RKO (cell line): ENCODE measurements around the gene ENAH.
"Not testable (repeated sequence)": the region's sequence is repeated elsewhere in the genome, so short reads cannot be mapped to it uniquely, and the experiment has no call there.

Experiments
- DNase-seq: peaks from one replicate; pipeline ENCODE4 v3.0.0-alpha.2; 2016; ENCODE audit warnings: low spot score

The ENAH gene

GRCh38 chr1:225644666-225645065, 8.3 kb downstream of the ENAH start:
- DNase-seq, result no peak

GRCh38 chr1:225642177-225642576, 10.7 kb downstream of the ENAH start:
- no peak for DNase-seq

DNA sequence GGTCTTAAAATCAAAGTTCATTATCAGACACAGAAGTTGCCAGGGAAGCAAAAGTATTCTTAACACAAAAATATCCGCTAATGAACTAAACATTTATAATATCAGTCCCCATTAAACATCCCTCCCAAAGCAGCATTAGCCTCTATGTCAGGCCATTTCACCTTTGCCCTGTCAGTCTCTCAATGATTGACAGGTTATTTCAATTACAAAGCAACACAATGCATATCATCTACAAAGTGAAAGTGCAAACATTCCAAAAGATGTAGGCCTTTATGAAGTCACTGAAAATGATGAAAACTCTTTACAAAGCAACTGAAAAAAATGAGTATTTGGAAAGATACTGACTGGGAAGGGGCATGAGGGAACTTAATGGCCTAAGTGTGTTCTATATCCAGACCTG, 14.1 kb downstream of the ENAH start:
- DNase-seq, result no peak

- no peak for DNase-seq
These were observed 15.2 kb downstream of the ENAH start for GRCh38 chr1:225637651-225638199.

GRCh38 chr1:225636992-225637391, 15.9 kb downstream of the ENAH start:
- DNase-seq, result not testable (repeated sequence)

DNA sequence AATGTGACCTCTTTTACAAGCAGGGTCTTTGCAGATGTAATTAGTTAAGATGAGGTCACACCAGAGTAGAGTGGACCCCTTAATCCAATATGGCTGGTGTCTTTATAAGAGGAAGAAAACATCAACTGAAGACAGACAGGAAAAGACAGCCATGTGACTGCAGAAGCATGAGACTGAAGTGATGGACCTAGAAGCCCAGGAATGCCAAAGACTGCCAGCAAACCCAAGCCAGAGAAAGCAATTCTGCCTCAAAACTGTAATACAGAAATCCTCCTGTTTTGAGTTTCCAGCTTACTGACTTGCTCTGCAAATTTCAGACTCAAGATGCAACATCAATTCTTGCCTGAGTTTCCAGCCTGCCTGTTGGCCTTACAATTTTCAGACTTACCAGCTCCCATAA, 17.3 kb downstream of the ENAH start:
- no peak for DNase-seq

- not testable (repeated sequence) for DNase-seq
These were observed 20.1 kb downstream of the ENAH start for GRCh38 chr1:225632836-225633235.

GRCh38 chr1:225631021-225631663, 21.8 kb downstream of the ENAH start:
- DNase-seq, result no peak

DNA sequence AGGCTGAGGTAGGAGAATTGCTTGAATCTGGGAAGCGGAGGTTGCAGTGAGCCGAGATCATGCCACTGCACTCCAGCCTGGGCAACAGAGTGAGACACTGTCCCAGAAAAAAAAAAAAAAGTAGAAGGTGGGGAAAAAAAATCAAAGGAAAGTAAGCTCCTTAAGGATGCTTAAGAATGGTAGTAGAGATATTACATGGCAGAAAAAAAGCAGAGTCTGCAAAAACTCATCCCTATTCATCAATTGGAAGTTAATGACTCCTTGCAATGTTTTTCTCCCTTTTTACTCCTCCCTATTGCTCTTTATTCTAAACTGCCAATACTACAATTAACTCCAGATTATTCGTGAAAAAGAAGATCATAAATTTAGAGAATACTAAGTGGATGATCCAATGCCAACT, 23.4 kb downstream of the ENAH start:
- DNase-seq, result no peak

GRCh38 chr1:225628794-225629193, 24.1 kb downstream of the ENAH start:
- DNase-seq, result not testable (repeated sequence)

- DNase-seq, result no peak
These were observed 25.5 kb downstream of the ENAH start for GRCh38 chr1:225627304-225627947.

- no peak for DNase-seq
These were observed 26.2 kb downstream of the ENAH start for GRCh38 chr1:225626698-225627097.

DNA sequence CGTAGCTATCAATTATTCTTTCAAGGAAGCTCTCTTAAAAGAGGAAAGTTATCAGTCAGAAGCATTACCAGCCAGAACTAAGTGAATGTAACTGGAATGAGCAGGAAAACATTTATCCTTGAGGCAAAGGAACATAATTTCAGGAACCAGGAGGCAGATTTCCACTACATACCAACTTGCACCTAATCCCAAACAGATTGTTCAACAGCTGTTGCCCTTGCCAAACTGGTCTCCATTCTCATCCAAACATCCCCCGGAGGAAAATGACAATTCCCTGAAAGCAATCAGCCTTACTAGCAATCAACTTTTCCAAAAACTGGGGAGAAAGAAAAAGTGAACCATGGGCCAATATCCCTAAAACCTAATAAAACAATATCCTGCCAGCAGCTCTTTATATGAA, 35.0 kb downstream of the ENAH start:
- DNase-seq, result no peak

GRCh38 chr1:225617479-225617878, 35.4 kb downstream of the ENAH start:
- DNase-seq, result no peak

- not testable (repeated sequence) for DNase-seq
These were observed 37.5 kb downstream of the ENAH start for GRCh38 chr1:225615403-225615790.

- DNase-seq, result no peak
These were observed 39.9 kb downstream of the ENAH start for GRCh38 chr1:225613006-225613405.

DNA sequence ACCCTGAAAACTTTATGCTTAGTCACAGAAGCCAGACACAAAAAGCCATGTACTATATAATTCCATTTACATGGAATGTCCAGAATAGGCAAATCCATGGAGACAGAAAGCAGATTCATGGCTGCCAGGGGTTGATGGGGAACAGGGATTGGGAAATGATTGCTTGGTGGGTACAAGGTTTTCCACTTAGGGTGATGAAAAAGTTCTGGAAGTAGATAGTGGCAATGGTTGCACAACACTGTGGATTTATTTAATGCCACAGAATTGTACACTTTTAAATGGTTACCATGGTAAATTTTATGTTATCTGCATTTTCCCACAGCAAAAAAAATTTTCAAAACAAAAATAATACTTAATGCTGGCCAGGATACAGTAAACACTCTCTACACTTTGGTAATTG, 40.6 kb downstream of the ENAH start:
- DNase-seq, result no peak

DNA sequence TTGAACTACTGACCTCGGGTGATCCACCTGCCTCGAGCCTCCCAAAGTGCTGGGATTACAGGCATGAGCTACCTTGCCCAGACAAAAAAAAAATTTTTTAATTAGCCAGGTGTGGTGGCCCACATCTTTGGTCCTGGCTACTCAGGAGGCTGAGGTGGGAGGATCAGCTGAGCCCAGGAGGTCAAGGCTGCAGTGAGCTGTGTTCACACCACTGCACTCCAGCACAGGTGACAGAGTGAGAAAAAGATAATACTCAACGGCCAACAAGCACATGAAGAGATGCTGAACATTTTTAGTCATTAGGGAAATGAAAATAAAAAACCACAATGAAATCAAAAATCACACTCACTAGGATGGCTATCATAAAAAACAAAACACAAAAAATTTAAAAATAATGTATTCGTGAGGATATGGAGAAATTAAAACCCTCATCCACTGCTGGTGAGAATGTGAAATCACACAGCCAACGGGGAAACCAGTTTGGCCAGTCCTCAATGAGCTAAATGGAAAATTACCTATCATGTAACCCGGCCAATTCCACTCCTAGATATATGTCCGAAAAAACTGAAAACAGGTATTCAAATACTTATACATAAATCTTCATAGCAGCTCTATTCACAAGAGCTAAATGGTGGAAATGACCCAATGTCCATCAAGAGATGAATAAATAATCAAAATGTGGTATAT, 41.2 kb downstream of the ENAH start:
- DNase-seq, result no peak

- DNase-seq, result no peak
These were observed 42.4 kb downstream of the ENAH start for GRCh38 chr1:225610539-225610938.

DNA sequence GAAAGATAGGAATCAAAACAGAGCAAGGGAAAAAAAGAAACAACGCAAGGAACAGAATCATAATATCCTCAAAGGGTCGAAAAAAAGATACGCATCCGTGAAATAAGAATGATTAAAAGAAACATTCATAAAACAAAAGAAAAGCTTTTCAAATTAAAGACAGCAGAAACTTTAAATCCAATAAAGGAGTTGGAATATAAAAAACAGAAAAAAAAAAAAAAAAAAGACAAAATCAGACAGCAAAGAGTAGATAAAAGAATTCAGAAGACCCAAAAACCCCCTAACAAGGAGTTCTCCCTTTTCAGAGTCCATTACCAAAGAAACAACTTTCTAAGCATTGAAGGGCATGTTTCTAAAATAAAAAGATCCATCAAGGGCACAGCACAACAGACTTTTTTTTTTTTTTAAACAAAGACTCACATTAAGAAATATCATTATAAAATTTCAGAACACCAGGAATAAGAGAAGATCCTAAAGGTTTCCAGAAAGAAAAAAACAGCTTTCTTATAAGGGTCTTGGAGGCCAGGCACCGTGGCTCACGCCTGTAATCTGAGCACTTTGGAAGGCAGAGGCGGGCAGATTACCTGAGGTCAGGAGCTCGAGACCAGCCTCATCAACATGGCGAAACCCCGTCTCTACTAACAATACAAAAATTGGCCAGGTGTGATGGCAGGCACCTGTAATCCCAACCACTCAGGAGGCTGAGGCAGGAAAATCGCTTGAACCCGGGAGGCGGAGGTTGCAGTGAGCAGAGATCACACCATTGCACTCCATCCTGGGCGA, 44.7 kb downstream of the ENAH start:
- no peak for DNase-seq

- DNase-seq, result no peak
These were observed 45.6 kb downstream of the ENAH start for GRCh38 chr1:225607355-225607754.
